Upper lobe of right lung (tissue), 1 donor: ENCODE data around the gene KRTAP5-4. TPM values are rescaled to one million over a fixed set of nuclear protein-coding genes. Genes with fewer than 3 reads are reported as not detected.
"Not testable (repeated sequence)": the region's sequence is repeated elsewhere in the genome, so short reads cannot be mapped to it uniquely, and the experiment has no call there.

Experiments used
- ATAC-seq: fragments of 200-7000 bp; cut with Tn5 transposase; one replicate; pipeline ENCODE4 v1.9.1; 2020; ENCODE audit warnings: mild to moderate bottlenecking, moderate library complexity
- DNase-seq: peaks from one replicate; pipeline ENCODE4 v3.0.0-alpha.2; 2020
- H3K27ac ChIP-seq: fragments of 200-600 bp; one replicate; pipeline ENCODE4 v1.8.0; 2022
- H3K27me3 ChIP-seq: fragments of 200-600 bp; one replicate; pipeline ENCODE4 v1.8.0; 2022; ENCODE audit warnings: mild to moderate bottlenecking
- H3K36me3 ChIP-seq: fragments of 200-600 bp; one replicate; pipeline ENCODE4 v1.8.0; 2022
- H3K4me1 ChIP-seq: fragments of 200-600 bp; one replicate; pipeline ENCODE4 v1.8.0; 2022
- H3K4me3 ChIP-seq: fragments of 200-600 bp; one replicate; pipeline ENCODE4 v1.8.0; 2022; ENCODE audit warnings: mild to moderate bottlenecking
- H3K9me3 ChIP-seq: fragments of 200-600 bp; one replicate; pipeline ENCODE4 v1.8.0; 2022
- CTCF ChIP-seq: fragments of 200-600 bp; IDR thresholded peaks from one replicate; pipeline ENCODE4 v1.8.0; 2022; ENCODE audit warnings: antibody characterized with exemption
- intact Hi-C: fragments of 100-400 bp; cut with DNase I; formaldehyde crosslinking; loops from one replicate; pipeline ENCODE4 v1.11.0; 2022
- total RNA-seq: library from RNA; stranded (reverse); fragmentation: NEBNext Ultra II Directional; extraction: Animal tissue kit (Norgen Biotek cat#: 25700); gene quantifications from one replicate; pipeline ENCODE4 v1.2.1, GENCODE V29; 2021
- donor health status: DM: no; HTN: yes; CAD: no; lungs with severe emphysema.

KRTAP5-4 gene
- total RNA-seq, 1 donor from 2014 or later, result not detected

GRCh38 chr11:1619449-1619848 is 2.5 kb downstream of the KRTAP5-4 start:
- no peak for TF ChIP-seq CTCF
- Histone ChIP-seq H3K27ac (no peak overlapping the region), H3K27me3 (peaks cover 25% of the 10 kb centered on the region), H3K9me3 (no peaks in the 10 kb centered on the region), H3K4me1 (no peaks in the 10 kb centered on the region), H3K4me3 (no peak overlapping the region), H3K36me3 (no peaks in the 10 kb centered on the region)
- intact Hi-C loops, result no loop called here
- ATAC-seq (peak; percentile 19), DNase-seq (no peak)

GRCh38 chr11:1618231-1618630 is 3.7 kb downstream of the KRTAP5-4 start:
- peaks cover 25% of the 10 kb centered on the region for H3K27me3 ChIP-seq

GRCh38 chr11:1608363-1608762 is 13.6 kb downstream of the KRTAP5-4 start, which contains the start of gene KRTAP5-3:
Gene KRTAP5-3 (minus strand): TSS chr11:1608463. CDS start chr11:1608385, 78 bp downstream.
- Histone ChIP-seq H3K9me3 (no peaks in the 10 kb centered on the region), H3K27ac (no peak within 1 kb of the TSS), H3K36me3 (no peaks in the 10 kb centered on the region), H3K27me3 (no peaks in the 10 kb centered on the region), H3K4me3 (no peak within 1 kb of the TSS), H3K4me1 (no peaks in the 10 kb centered on the region)
- intact Hi-C loops, result no loop called here
- no peak for TF ChIP-seq CTCF
- no peak for DNase-seq
- ATAC-seq, result no peak

More at GRCh38 chr11:1618231-1618630, 3.7 kb downstream of the KRTAP5-4 start:
- ATAC-seq (no peak), DNase-seq (no peak)
- intact Hi-C loops, result no loop called here
- H3K4me3 ChIP-seq, result no peak overlapping the region
- H3K36me3 ChIP-seq, result no peaks in the 10 kb centered on the region
- no peaks in the 10 kb centered on the region for H3K4me1 ChIP-seq
- no peaks in the 10 kb centered on the region for H3K9me3 ChIP-seq
- no peak for TF ChIP-seq CTCF
- H3K27ac ChIP-seq, result no peak overlapping the region

GRCh38 chr11:1607901-1608300 is 14.0 kb downstream of the KRTAP5-4 start:
- H3K4me1 ChIP-seq, DNase-seq, H3K4me3 ChIP-seq, H3K27ac ChIP-seq, H3K9me3 ChIP-seq, ATAC-seq, H3K36me3 ChIP-seq, intact Hi-C loops, H3K27me3 ChIP-seq: not testable (repeated sequence)

GRCh38 chr11:1607156-1607845 is 14.6 kb downstream of the KRTAP5-4 start:
- H3K27ac ChIP-seq, H3K27me3 ChIP-seq, intact Hi-C loops, H3K36me3 ChIP-seq, H3K9me3 ChIP-seq, H3K4me1 ChIP-seq, DNase-seq, H3K4me3 ChIP-seq: not testable (repeated sequence)
- ATAC-seq, result peak; percentile 45

GRCh38 chr11:1605923-1606322 is 16.0 kb downstream of the KRTAP5-4 start:
- ATAC-seq, H3K4me1 ChIP-seq, H3K27ac ChIP-seq, DNase-seq, H3K9me3 ChIP-seq, H3K4me3 ChIP-seq, H3K27me3 ChIP-seq, intact Hi-C loops, H3K36me3 ChIP-seq: not testable (repeated sequence)

GRCh38 chr11:1604711-1605110 is 17.2 kb downstream of the KRTAP5-4 start:
- DNase-seq, result no peak
- Histone ChIP-seq H3K4me1 (no peaks in the 10 kb centered on the region), H3K27ac (no peak overlapping the region), H3K9me3 (no peaks in the 10 kb centered on the region), H3K36me3 (no peaks in the 10 kb centered on the region), H3K4me3 (no peak overlapping the region), H3K27me3 (no peaks in the 10 kb centered on the region)
- peak; percentile 20 for ATAC-seq
- intact Hi-C loops, result no loop called here
- TF ChIP-seq CTCF, result no peak
